Measurements from ENCODE around the gene MFSD12.

MFSD12 gene

GRCh38 chr19:3497757-3498520 is 59.4 kb downstream of the MFSD12 start:
- DNase-seq (ENCODE audit: low read depth in 1 of 2, low spot score in 1 of 2) = no peak
- TF ChIP-seq GABPA (IDR thresholded peaks at IDR 0.05; ENCODE audit: low read depth) (no peak), POLR2AphosphoS5 (IDR thresholded peaks at IDR 0.05; ENCODE audit: low read depth) (no peak), CTCF (IDR thresholded peaks at IDR 0.05; ENCODE audit: insufficient read depth, low read length) (no peak), SPI1 (IDR thresholded peaks at IDR 0.05; ENCODE audit: borderline replicate concordance, low read depth) (no peak), REST (IDR thresholded peaks at IDR 0.05; ENCODE audit: insufficient replicate concordance, low read depth) (no peak)
- no peak overlapping the region for H3K4me3 ChIP-seq (replicated peaks; ENCODE audit: insufficient read depth, low read length)
- no peaks in the 10 kb centered on the region for H3K27me3 ChIP-seq (ENCODE audit: insufficient read depth, poor library complexity, severe bottlenecking)
- H3K27ac ChIP-seq (replicated peaks) = no peak overlapping the region

- Histone ChIP-seq H3K4me3 (replicated peaks; ENCODE audit: insufficient read depth, low read length) (no peak overlapping the region), H3K27me3 (ENCODE audit: insufficient read depth, poor library complexity, severe bottlenecking) (no peaks in the 10 kb centered on the region), H3K27ac (replicated peaks) (no peak overlapping the region)
- TF ChIP-seq CTCF (IDR thresholded peaks at IDR 0.05; ENCODE audit: insufficient read depth, low read length) (no peak), POLR2AphosphoS5 (IDR thresholded peaks at IDR 0.05; ENCODE audit: low read depth) (no peak), SPI1 (IDR thresholded peaks at IDR 0.05; ENCODE audit: borderline replicate concordance, low read depth) (no peak), REST (IDR thresholded peaks at IDR 0.05; ENCODE audit: insufficient replicate concordance, low read depth) (no peak), GABPA (IDR thresholded peaks at IDR 0.05; ENCODE audit: low read depth) (no peak)
- DNase-seq (ENCODE audit: low read depth in 1 of 2, low spot score in 1 of 2) = no peak
Observed at GRCh38 chr19:3496392-3497273, 60.8 kb downstream of the MFSD12 start.

GRCh38 chr19:3494559-3494958 is 62.8 kb downstream of the MFSD12 start:
- Histone ChIP-seq H3K4me3 (replicated peaks; ENCODE audit: insufficient read depth, low read length) (no peak overlapping the region), H3K27me3 (ENCODE audit: insufficient read depth, poor library complexity, severe bottlenecking) (no peaks in the 10 kb centered on the region), H3K27ac (replicated peaks) (no peak overlapping the region)
- no peak for TF ChIP-seq CTCF (IDR thresholded peaks at IDR 0.05; ENCODE audit: insufficient read depth, low read length)
- TF ChIP-seq SPI1 (IDR thresholded peaks at IDR 0.05; ENCODE audit: borderline replicate concordance, low read depth) = no peak
- TF ChIP-seq POLR2AphosphoS5 (IDR thresholded peaks at IDR 0.05; ENCODE audit: low read depth) = no peak
- TF ChIP-seq GABPA (IDR thresholded peaks at IDR 0.05; ENCODE audit: low read depth) = no peak
- no peak for DNase-seq (ENCODE audit: low read depth in 1 of 2, low spot score in 1 of 2)
